OCI-LY7 (cell line): Measurements from ENCODE around the gene TMEM220. TPM values are rescaled to one million over a fixed set of nuclear protein-coding genes. Genes with fewer than 3 reads are reported as not detected.

ENCODE experiments used
- BruUV-seq: library from RNA; stranded (reverse); fragments of 400-500 nt; replicated peaks from 2 replicates; lab custom pipeline; 2021; lab: Mats Ljungman, UMichigan
- CTCF ChIA-PET: fragments of 300-600 bp; sonication (Branson Sonifier 250); formaldehyde crosslinking; loops from one replicate; lab custom pipeline; 2022; ENCODE audit warnings: antibody characterized with exemption; ENCODE audit not compliant: unreplicated experiment; lab: Charles Lee
- POLR2A ChIA-PET: fragments of 300-600 bp; sonication (Branson Sonifier 250); formaldehyde crosslinking; loops from one replicate; lab custom pipeline; 2022; ENCODE audit warnings: antibody characterized with exemption; lab: Charles Lee
- DNase-seq: peaks from one replicate; pipeline ENCODE4 v3.0.0-alpha.2; 2015; ENCODE audit warnings: low spot score
- H2AFZ ChIP-seq: fragments of 200-600 bp; sonication (generic), shearing (Covaris generic); 2 replicates; pipeline ENCODE4 v1.6.1; 2014; ENCODE audit warnings: mild to moderate bottlenecking, antibody characterized with exemption, low read length, moderate library complexity
- H3K27ac ChIP-seq: fragments of 200-600 bp; sonication (generic); 2 replicates; pipeline ENCODE4 v1.5.1; 2014; ENCODE audit warnings: mixed run types, low read depth, mild to moderate bottlenecking, moderate library complexity, low read length, inconsistent platforms; ENCODE audit not compliant: poor library complexity, severe bottlenecking
- H3K36me3 ChIP-seq: fragments of 200-600 bp; sonication (generic); 2 replicates; pipeline ENCODE4 v1.6.1; 2014; ENCODE audit warnings: mild to moderate bottlenecking, antibody characterized with exemption, low read length, moderate library complexity, mixed read lengths; ENCODE audit not compliant: insufficient read depth
- H3K4me1 ChIP-seq: fragments of 200-600 bp; sonication (generic); 2 replicates; pipeline ENCODE4 v1.5.1; 2014; ENCODE audit warnings: mild to moderate bottlenecking, low read length; ENCODE audit not compliant: insufficient read depth, poor library complexity, severe bottlenecking
- H3K4me2 ChIP-seq: fragments of 200-600 bp; sonication (generic); 2 replicates; pipeline ENCODE4 v1.6.1; 2014; ENCODE audit warnings: mild to moderate bottlenecking, low read length
- H3K4me3 ChIP-seq: fragments of 200-600 bp; sonication (generic); 2 replicates; pipeline ENCODE4 v1.5.1; 2014; ENCODE audit warnings: mild to moderate bottlenecking, low read depth, low read length; ENCODE audit not compliant: poor library complexity, severe bottlenecking
- H3K79me2 ChIP-seq: fragments of 200-600 bp; sonication (generic); 2 replicates; pipeline ENCODE4 v1.6.1; 2016; ENCODE audit warnings: low read depth, mild to moderate bottlenecking, low read length, moderate library complexity, mixed read lengths; ENCODE audit not compliant: insufficient read depth
- H3K9me2 ChIP-seq: fragments of 200-600 bp; sonication (generic); 2 replicates; pipeline ENCODE4 v1.6.1; 2016; ENCODE audit warnings: mild to moderate bottlenecking, low read length, mixed read lengths; ENCODE audit not compliant: insufficient read depth
- H3K9me3 ChIP-seq: fragments of 200-600 bp; sonication (generic); 2 replicates; pipeline ENCODE4 v1.6.1; 2014; ENCODE audit warnings: mild to moderate bottlenecking, mixed run types, low read length, mixed read lengths
- H4K20me1 ChIP-seq: fragments of 200-600 bp; sonication (generic); 2 replicates; pipeline ENCODE4 v1.6.1; 2014; ENCODE audit warnings: mild to moderate bottlenecking, antibody characterized with exemption, low read length, moderate library complexity, mixed read lengths; ENCODE audit not compliant: insufficient read depth
- CTCF ChIP-seq: fragments of 200-600 bp; sonication (generic); conservative IDR thresholded peaks from 2 replicates; pipeline ENCODE4 v1.5.1; 2014; ENCODE audit warnings: mild to moderate bottlenecking, antibody characterized with exemption, low read length, moderate library complexity, mixed read lengths
- EZH2phosphoT487 ChIP-seq: fragments of 200-600 bp; sonication (generic); IDR thresholded peaks from 2 replicates; pipeline ENCODE4 v1.6.1; 2018; ENCODE audit warnings: low read depth, borderline replicate concordance, mild to moderate bottlenecking, mixed run types, antibody characterized with exemption, low read length, moderate library complexity, mixed read lengths
- intact Hi-C: fragments of 100-400 bp; cut with micrococcal nuclease; formaldehyde crosslinking; loops from one replicate; pipeline ENCODE4 v1.10.0; 2022; ENCODE audit not compliant: unreplicated experiment
- total RNA-seq, 2 experiments: library from RNA; depleted of rRNA in 1 of 2; stranded (reverse); fragments of >200 nt in 1 of 2; shearing (Covaris generic) in 1 of 2; gene quantifications; 2 replicates each; pipeline ENCODE4 v1.2.3, GENCODE V29; 2014 to 2022

Gene TMEM220
- total RNA-seq, 2 experiments from 2014 or later: not detected

- DNase-seq: no peak
- H3K79me2 ChIP-seq: no peaks in the 10 kb centered on the region
- H3K36me3 ChIP-seq: no peaks in the 10 kb centered on the region
- H3K4me3 ChIP-seq: no peak overlapping the region
- H3K27ac ChIP-seq: no peak overlapping the region
- H3K4me1 ChIP-seq: no peaks in the 10 kb centered on the region
- no peaks in the 10 kb centered on the region for H3K9me2 ChIP-seq
- POLR2A ChIA-PET: no interaction called here
- H4K20me1 ChIP-seq: no peaks in the 10 kb centered on the region
- no peak overlapping the region for H2AFZ ChIP-seq
- no peak overlapping the region for H3K4me2 ChIP-seq
- CTCF ChIA-PET: no interaction called here
- TF ChIP-seq CTCF (no peak), EZH2phosphoT487 (no peak)
- H3K9me3 ChIP-seq: no peaks in the 10 kb centered on the region
- intact Hi-C loops: no loop called here
- no TSS peak for BruUV-seq
Observed at GRCh38 chr17:10666906-10667305, 62.9 kb downstream of the TMEM220 start.

- POLR2A ChIA-PET: no interaction called here
- no peak overlapping the region for H3K27ac ChIP-seq
- intact Hi-C loops: no loop called here
Observed at GRCh38 chr17:10664571-10664970, 65.3 kb downstream of the TMEM220 start.

More at GRCh38 chr17:10664571-10664970, 65.3 kb downstream of the TMEM220 start:
- BruUV-seq: no TSS peak
- Histone ChIP-seq H3K9me3 (no peaks in the 10 kb centered on the region), H3K4me3 (no peak overlapping the region), H3K36me3 (no peaks in the 10 kb centered on the region), H3K4me2 (no peak overlapping the region), H3K79me2 (no peaks in the 10 kb centered on the region), H2AFZ (no peak overlapping the region), H3K4me1 (no peaks in the 10 kb centered on the region), H4K20me1 (no peaks in the 10 kb centered on the region), H3K9me2 (no peaks in the 10 kb centered on the region)
- TF ChIP-seq CTCF: no peak
- TF ChIP-seq EZH2phosphoT487: no peak
- DNase-seq: no peak
- CTCF ChIA-PET: no interaction called here

Other genes with a start within 250 kb of the TMEM220 start
- gene MYH1, start 211.5 kb downstream of the TMEM220 start, total RNA-seq (2014; rRNA removed; shearing (Covaris generic)): not detected in 2 replicates
- not detected in 2 replicates for gene MYH1, start 211.5 kb downstream of the TMEM220 start, total RNA-seq (2022)
- not detected in 2 replicates for gene MYH2, start 180.4 kb downstream of the TMEM220 start, total RNA-seq (2014; rRNA removed; shearing (Covaris generic))
- gene MYH2, start 180.4 kb downstream of the TMEM220 start, total RNA-seq (2022): not detected in 2 replicates
- 4.2 and 6.5 TPM in 2 replicates for gene MYH3, start 72.7 kb downstream of the TMEM220 start, total RNA-seq (2014; rRNA removed; shearing (Covaris generic))
- 5.1 and 5.9 TPM in 2 replicates for gene MYH3, start 72.7 kb downstream of the TMEM220 start, total RNA-seq (2022)
- 37.5 and 44.4 TPM in 2 replicates for gene SCO1, start 32.5 kb downstream of the TMEM220 start, total RNA-seq (2014; rRNA removed; shearing (Covaris generic))
- gene SCO1, start 32.5 kb downstream of the TMEM220 start, total RNA-seq (2022): 31.0 and 32.2 TPM in 2 replicates
- gene ADPRM, start 32.4 kb downstream of the TMEM220 start, total RNA-seq (2014; rRNA removed; shearing (Covaris generic)): 5.3 and 5.5 TPM in 2 replicates
- 6.5 and 7.0 TPM in 2 replicates for gene ADPRM, start 32.4 kb downstream of the TMEM220 start, total RNA-seq (2022)
- not detected in 2 replicates for gene TMEM238L, start 74.1 kb upstream of the TMEM220 start, total RNA-seq (2014; rRNA removed; shearing (Covaris generic))
- not detected in 2 replicates for gene TMEM238L, start 74.1 kb upstream of the TMEM220 start, total RNA-seq (2022)
- gene PIRT, start 108.1 kb upstream of the TMEM220 start, total RNA-seq (2014; rRNA removed; shearing (Covaris generic)): not detected in 2 replicates
- gene PIRT, start 108.1 kb upstream of the TMEM220 start, total RNA-seq (2022): not detected in 2 replicates